GM19468 (cell line): ENCODE results near the gene ACSM6.
A peak's percentile ranks its signal among the peaks of the same experiment; 100 is the strongest.

ENCODE experiments used
- ATAC-seq: cut with Tn5 transposase; IDR thresholded peaks from one replicate; pipeline ENCODE4 v1.9.1; 2021; ENCODE audit warnings: mild to moderate bottlenecking, moderate library complexity, moderate number of reproducible peaks; ENCODE audit not compliant: unreplicated experiment; ENCODE audit errors: extremely low read depth

Gene ACSM6

DNA sequence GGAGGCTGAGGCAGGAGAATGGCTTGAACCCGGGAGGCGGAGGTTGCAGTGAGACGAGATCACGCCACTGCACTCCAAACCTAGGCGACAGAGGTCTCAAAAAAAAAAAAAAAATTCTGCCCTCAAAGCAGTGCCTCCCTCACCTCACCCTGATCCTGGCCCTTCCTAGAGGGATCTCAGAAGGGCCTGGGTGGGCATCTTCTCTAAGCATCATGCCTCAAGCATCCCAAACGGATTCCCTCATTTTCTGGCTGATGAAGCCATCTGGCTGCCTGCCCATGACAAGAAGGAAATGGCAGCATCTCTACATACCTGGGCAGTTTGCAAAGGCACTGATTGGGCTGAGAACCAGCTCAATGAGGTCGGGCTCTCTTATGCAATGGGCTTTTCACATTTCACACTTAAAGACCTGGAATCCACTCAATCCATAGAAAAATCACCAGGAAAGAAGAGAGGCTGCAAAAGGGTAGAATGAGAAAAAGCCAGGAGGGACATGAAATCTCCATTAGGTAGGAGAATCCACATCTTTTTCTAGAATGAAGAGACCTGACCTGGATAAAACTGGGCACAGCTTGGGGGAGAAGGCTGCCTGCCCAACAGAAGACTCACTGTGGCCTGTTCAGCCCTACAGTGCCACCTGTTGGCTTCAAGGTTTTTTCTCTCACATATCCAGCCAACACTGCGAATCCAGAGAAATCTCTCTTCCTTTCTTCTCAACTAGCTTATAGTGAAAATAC, 48.7 kb downstream of the ACSM6 start:
- no peak for ATAC-seq

GRCh38 chr10:95243318-95243617, 49.2 kb downstream of the ACSM6 start:
- ATAC-seq: no peak

DNA sequence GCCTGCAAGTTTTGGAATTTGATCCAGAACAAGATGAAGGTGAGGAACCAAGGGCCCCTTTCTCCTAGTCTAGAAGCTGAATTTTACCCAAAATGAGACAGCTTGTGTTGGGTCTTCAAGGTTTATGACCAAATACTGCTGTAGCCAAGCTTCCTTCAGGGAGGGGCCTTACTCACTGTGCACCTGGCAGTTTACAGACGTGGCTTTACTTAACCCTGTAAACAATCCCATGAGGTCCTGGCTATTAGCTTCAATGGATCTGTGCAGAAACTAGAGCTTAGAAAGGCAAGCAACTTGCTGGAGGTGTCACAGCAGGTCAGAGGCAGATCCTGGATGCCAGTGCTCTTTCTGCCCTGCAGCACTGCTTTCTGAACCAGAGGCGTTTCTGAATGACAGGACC, 50.1 kb downstream of the ACSM6 start:
- no peak for ATAC-seq

- peak; percentile 89 for ATAC-seq
Measured at GRCh38 chr10:95245425-95246055, 51.5 kb downstream of the ACSM6 start.

- ATAC-seq: no peak
Measured at GRCh38 chr10:95246582-95247051, 52.6 kb downstream of the ACSM6 start.

DNA sequence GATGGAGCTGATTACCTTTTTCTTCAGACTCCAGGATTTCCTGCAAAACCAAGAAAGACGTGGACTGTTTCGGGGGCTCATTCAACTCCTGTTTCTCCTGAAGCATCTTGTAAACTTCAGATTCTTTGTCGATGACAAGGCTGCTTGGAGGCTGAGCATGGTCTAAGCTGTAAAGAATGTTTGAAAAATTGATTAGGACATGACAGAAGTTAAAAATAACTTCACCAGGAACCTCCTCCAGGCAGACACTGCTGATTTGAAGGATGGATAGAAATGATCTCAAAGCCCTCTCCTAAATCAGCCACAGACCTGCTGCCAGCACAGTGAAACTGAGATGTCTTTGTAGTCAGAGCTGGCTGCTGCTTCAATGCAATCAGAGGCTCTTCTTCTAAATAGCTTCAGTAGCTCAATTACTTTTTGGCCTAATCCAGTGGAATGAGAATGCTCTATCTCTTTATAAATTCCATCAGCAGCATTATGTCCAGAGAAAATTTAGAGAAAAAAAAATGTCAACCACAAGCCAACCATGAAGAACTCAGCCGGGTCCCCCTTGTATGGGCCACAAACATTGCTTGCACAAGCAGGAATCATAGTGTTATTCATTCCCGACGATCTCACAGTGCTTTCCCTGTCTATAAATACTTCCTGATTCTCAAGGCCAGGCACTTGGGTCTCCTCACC, 53.3 kb downstream of the ACSM6 start:
- ATAC-seq: no peak

- ATAC-seq: no peak
Measured at GRCh38 chr10:95247881-95248583, 54.0 kb downstream of the ACSM6 start.

- ATAC-seq: no peak
Measured at GRCh38 chr10:95248989-95249388, 55.0 kb downstream of the ACSM6 start.

- ATAC-seq: no peak
Measured at GRCh38 chr10:95249467-95249866, 55.4 kb downstream of the ACSM6 start.

- ATAC-seq: no peak
Measured at GRCh38 chr10:95250856-95251255, 56.8 kb downstream of the ACSM6 start.

GRCh38 chr10:95253007-95253406, 59.0 kb downstream of the ACSM6 start:
- ATAC-seq: no peak

DNA sequence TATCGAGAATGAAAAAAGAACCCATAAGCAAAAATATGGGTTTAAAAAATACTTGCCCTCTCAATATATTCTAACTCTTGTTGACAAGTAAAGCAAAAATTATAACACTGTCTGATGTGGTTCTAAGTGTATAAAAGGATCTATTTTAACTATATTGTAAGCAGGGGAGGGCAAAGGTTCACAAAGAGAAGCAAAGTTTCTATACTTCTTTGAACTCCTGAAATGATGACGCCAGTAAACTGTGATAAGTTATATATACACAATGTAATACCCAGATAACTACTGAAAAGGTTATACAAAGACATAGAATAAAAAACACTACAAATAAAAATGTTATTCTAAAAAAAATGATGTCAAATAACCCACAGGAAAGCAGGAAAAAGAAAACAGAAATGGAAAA, 59.6 kb downstream of the ACSM6 start:
- ATAC-seq: no peak

DNA sequence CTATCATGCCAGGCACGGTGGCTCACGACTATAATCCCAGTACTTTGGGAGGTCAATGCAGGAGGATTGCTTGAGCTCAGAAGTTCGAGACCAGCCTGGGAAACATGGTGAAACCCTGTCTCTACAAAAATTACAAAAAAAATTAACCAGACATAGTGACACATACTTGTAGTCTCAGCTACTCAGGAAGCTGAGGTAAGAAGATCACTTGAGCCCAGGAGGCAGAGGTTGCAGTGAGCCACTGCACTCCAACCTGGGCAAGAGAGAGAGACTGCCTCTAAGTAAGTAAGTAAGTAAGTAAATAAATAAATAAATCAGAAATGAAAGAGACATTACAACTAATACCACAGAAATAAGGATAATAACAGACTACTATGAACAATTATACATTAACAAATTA, 60.6 kb downstream of the ACSM6 start:
- ATAC-seq: no peak

GRCh38 chr10:95256268-95256667, 62.2 kb downstream of the ACSM6 start:
- no peak for ATAC-seq

DNA sequence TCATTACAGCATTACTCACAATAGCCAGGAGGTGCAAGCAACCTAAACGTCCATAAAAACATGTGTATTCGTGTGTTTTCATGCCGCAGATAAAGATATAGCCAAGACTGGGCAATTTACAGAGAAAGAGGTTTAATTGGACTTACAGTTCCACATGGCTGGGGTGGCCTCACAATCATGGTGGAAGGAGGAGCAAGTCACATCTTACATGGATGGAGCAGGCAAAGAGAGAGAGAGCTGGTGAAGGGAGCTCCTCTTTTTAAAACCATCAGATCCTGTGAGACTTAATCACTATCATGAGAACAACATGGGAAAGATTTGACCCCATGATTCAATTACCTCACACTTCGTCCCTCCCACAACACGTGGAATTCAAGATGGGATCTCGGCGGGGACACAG, 63.8 kb downstream of the ACSM6 start:
- no peak for ATAC-seq

GRCh38 chr10:95260397-95260881, 66.4 kb downstream of the ACSM6 start:
- ATAC-seq: no peak

DNA sequence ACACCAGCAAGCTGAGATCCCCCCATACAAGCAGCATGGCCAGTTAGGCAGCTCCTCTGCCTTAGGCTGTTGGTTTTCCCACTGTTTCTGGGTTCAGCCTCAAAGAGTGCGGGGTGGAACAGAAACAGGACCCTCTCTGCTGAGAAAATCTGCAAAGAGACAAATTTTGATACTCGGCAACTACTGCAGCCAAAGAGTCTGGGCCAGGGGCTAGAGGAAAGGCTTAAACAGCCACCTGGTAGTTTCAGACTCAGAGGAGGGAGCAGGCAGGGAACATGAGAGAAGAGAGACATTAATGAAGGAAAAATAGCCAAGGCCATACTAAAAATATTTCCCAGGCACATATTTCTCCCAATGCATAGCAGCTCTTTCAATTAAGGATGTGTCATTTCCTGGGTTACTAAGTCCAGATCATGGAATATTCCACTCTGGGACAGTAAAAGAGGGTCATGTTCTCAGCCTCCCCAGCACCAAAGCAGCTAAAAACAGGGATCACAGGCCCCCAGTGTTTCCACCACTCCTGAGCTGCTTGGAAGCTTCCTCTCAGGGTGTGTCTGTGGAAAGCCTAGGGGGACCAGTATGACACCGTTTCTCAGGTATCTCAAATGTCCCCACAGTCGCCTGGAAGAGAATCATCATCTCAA, 67.0 kb downstream of the ACSM6 start:
- no peak for ATAC-seq

GRCh38 chr10:95261926-95262325, 67.9 kb downstream of the ACSM6 start:
- ATAC-seq: no peak

GRCh38 chr10:95262763-95263518, 68.9 kb downstream of the ACSM6 start:
- no peak for ATAC-seq

GRCh38 chr10:95263864-95264226, 69.8 kb downstream of the ACSM6 start:
- ATAC-seq: no peak
